Activated T-helper 17 cell treated with anti-CD3 and anti-CD28 coated beads, Interleukin-2, amount 50 U/mL, for 72 hours (primary cell): ENCODE measurements around the gene ZBTB2. TPM values are rescaled to one million over a fixed set of nuclear protein-coding genes. Genes with fewer than 3 reads are reported as not detected.
"Not testable (repeated sequence)": the region's sequence is repeated elsewhere in the genome, so short reads cannot be mapped to it uniquely, and the experiment has no call there.

Experiments
- ATAC-seq: fragments of 150-1000 bp; cut with Tn5 transposase; replicated peaks from 2 replicates; pipeline ENCODE4 v1.10.0; 2021; ENCODE audit warnings: mild to moderate bottlenecking, moderate library complexity
- H3K27ac Mint-ChIP-seq: one replicate; pipeline ENCODE4 v1.8.0; 2022; ENCODE audit warnings: mixed read lengths
- H3K27me3 Mint-ChIP-seq: one replicate; pipeline ENCODE4 v1.8.0; 2022; ENCODE audit warnings: mixed read lengths
- H3K36me3 Mint-ChIP-seq: one replicate; pipeline ENCODE4 v1.8.0; 2022; ENCODE audit warnings: low read depth, mild to moderate bottlenecking, mixed read lengths
- H3K4me1 Mint-ChIP-seq: one replicate; pipeline ENCODE4 v1.8.0; 2022; ENCODE audit warnings: mixed read lengths
- H3K4me3 Mint-ChIP-seq: one replicate; pipeline ENCODE4 v1.8.0; 2022; ENCODE audit warnings: mild to moderate bottlenecking, mixed read lengths
- H3K9me3 Mint-ChIP-seq: one replicate; pipeline ENCODE4 v1.8.0; 2022; ENCODE audit warnings: mixed read lengths
- total RNA-seq, 2 donors: library from RNA; stranded (reverse); gene quantifications; one replicate each; pipeline ENCODE4 v1.2.3, GENCODE V29; 2022

Gene ZBTB2
- total RNA-seq, 2 donors from 2014 or later: 12.9 to 19.0 TPM

GRCh38 chr6:151320140-151320539 lies 71.2 kb downstream of the ZBTB2 start:
- Mint-ChIP-seq H3K9me3 (peaks cover 4% of the 10 kb centered on the region), H3K36me3 (no peaks in the 10 kb centered on the region), H3K27me3 (peaks cover 32% of the 10 kb centered on the region), H3K4me3 (no peak overlapping the region), H3K4me1 (no peaks in the 10 kb centered on the region), H3K27ac (no peak overlapping the region)
- no peak for ATAC-seq

- Mint-ChIP-seq H3K4me1 (no peaks in the 10 kb centered on the region), H3K27ac (no peak overlapping the region), H3K4me3 (no peak overlapping the region), H3K36me3 (no peaks in the 10 kb centered on the region), H3K27me3 (peaks cover 17% of the 10 kb centered on the region), H3K9me3 (peaks cover 4% of the 10 kb centered on the region)
- no peak for ATAC-seq
Observed at GRCh38 chr6:151317995-151318365, 73.4 kb downstream of the ZBTB2 start.

- peaks cover 10% of the 10 kb centered on the region for H3K27me3 Mint-ChIP-seq
- H3K4me1 Mint-ChIP-seq: no peaks in the 10 kb centered on the region
- H3K36me3 Mint-ChIP-seq: no peaks in the 10 kb centered on the region
- H3K9me3 Mint-ChIP-seq: peaks cover 4% of the 10 kb centered on the region
- H3K4me3 Mint-ChIP-seq: no peak overlapping the region
- no peak for ATAC-seq
- H3K27ac Mint-ChIP-seq: no peak overlapping the region
Observed at GRCh38 chr6:151317103-151317994, 74.0 kb downstream of the ZBTB2 start.

GRCh38 chr6:151315661-151316060 lies 75.7 kb downstream of the ZBTB2 start:
- not testable (repeated sequence) for H3K36me3 Mint-ChIP-seq, H3K4me3 Mint-ChIP-seq, H3K9me3 Mint-ChIP-seq, H3K4me1 Mint-ChIP-seq, H3K27ac Mint-ChIP-seq, ATAC-seq
- peaks cover 11% of the 10 kb centered on the region for H3K27me3 Mint-ChIP-seq

Other genes with a start within 250 kb of the ZBTB2 start
- gene AKAP12, start 151.6 kb downstream of the ZBTB2 start, total RNA-seq: under 1 TPM; 0.35 to 0.79 TPM
- gene RMND1, start 60.6 kb upstream of the ZBTB2 start, total RNA-seq: 10 to 100 TPM; 22.2 to 23.9 TPM
- not detected for gene CCDC170, start 102.5 kb upstream of the ZBTB2 start, total RNA-seq